OCI-LY1 (cell line): ENCODE results near the gene FBXL3.
"Not testable (repeated sequence)": the region's sequence is repeated elsewhere in the genome, so short reads cannot be mapped to it uniquely, and the experiment has no call there.

Experiments
- H2AFZ ChIP-seq: fragments of 200-600 bp; sonication (generic), shearing (Covaris generic); 2 replicates; pipeline ENCODE4 v1.6.0; 2014; ENCODE audit warnings: antibody characterized with exemption, mild to moderate bottlenecking, low read length
- H3F3A ChIP-seq: fragments of 200-600 bp; sonication (generic), shearing (Covaris generic); 2 replicates; pipeline ENCODE4 v1.6.0; 2014; ENCODE audit warnings: mild to moderate bottlenecking, antibody characterized with exemption, low read length, moderate library complexity; ENCODE audit not compliant: insufficient read depth
- H3K27ac ChIP-seq: fragments of 200-600 bp; sonication (generic); 2 replicates; pipeline ENCODE4 v1.5.1; 2014; ENCODE audit warnings: low read length, mixed run types, mild to moderate bottlenecking, low read depth; ENCODE audit not compliant: poor library complexity, severe bottlenecking
- H3K27me3 ChIP-seq: fragments of 200-600 bp; sonication (generic); 2 replicates; pipeline ENCODE4 v1.6.0; 2014; ENCODE audit warnings: antibody characterized with exemption, mild to moderate bottlenecking, low read length, moderate library complexity; ENCODE audit not compliant: insufficient read depth
- H3K36me3 ChIP-seq: fragments of 200-600 bp; sonication (generic); 2 replicates; pipeline ENCODE4 v1.6.1; 2014; ENCODE audit warnings: mild to moderate bottlenecking, antibody characterized with exemption, low read length, moderate library complexity, mixed read lengths; ENCODE audit not compliant: insufficient read depth
- H3K4me1 ChIP-seq: fragments of 200-600 bp; sonication (generic); 2 replicates; pipeline ENCODE4 v1.5.1; 2014; ENCODE audit warnings: mild to moderate bottlenecking, low read length, moderate library complexity; ENCODE audit not compliant: insufficient read depth, severe bottlenecking
- H3K4me2 ChIP-seq: fragments of 200-600 bp; sonication (generic), shearing (Covaris generic); 2 replicates; pipeline ENCODE4 v1.6.1; 2014; ENCODE audit warnings: low read length
- H3K4me3 ChIP-seq: fragments of 200-600 bp; sonication (generic); 2 replicates; pipeline ENCODE4 v1.5.1; 2014; ENCODE audit warnings: low read length, low read depth, mild to moderate bottlenecking, mixed read lengths; ENCODE audit not compliant: poor library complexity, severe bottlenecking
- H3K79me2 ChIP-seq: fragments of 200-600 bp; shearing (Covaris generic); 2 replicates; pipeline ENCODE4 v1.6.1; 2016; ENCODE audit warnings: mixed run types, low read length, mixed read lengths; ENCODE audit not compliant: insufficient read depth
- H3K9ac ChIP-seq: fragments of 200-600 bp; sonication (generic), shearing (Covaris generic); 2 replicates; pipeline ENCODE4 v1.6.1; 2014; ENCODE audit warnings: mild to moderate bottlenecking, low read length, mixed read lengths
- H3K9me2 ChIP-seq: fragments of 200-600 bp; sonication (generic), shearing (Covaris generic); 2 replicates; pipeline ENCODE4 v1.6.1; 2014; ENCODE audit warnings: low read depth, mild to moderate bottlenecking, low read length, mixed read lengths
- H3K9me3 ChIP-seq: fragments of 200-600 bp; shearing (Covaris generic); 2 replicates; pipeline ENCODE4 v1.6.1; 2014; ENCODE audit warnings: low read length, mixed read lengths
- H4K20me1 ChIP-seq: fragments of 200-600 bp; sonication (generic), shearing (Covaris generic); 2 replicates; pipeline ENCODE4 v1.6.0; 2016; ENCODE audit warnings: mild to moderate bottlenecking, low read length; ENCODE audit not compliant: insufficient read depth
- EZH2 ChIP-seq: fragments of 200-600 bp; sonication (generic), shearing (Covaris generic); IDR thresholded peaks from 2 replicates; pipeline ENCODE4 v1.8.0; 2017; ENCODE audit warnings: borderline replicate concordance, mixed run types, mild to moderate bottlenecking, antibody characterized with exemption, low read length, moderate library complexity, mixed read lengths
- TF ChIP-seq, protein P1 (sequence below): fragments of 200-600 bp; sonication (generic), shearing (Covaris generic); IDR thresholded peaks from 2 replicates; pipeline ENCODE4 v1.5.1; 2017; ENCODE audit warnings: mild to moderate bottlenecking, antibody characterized with exemption, low read length, moderate library complexity, mixed read lengths

Gene FBXL3

DNA sequence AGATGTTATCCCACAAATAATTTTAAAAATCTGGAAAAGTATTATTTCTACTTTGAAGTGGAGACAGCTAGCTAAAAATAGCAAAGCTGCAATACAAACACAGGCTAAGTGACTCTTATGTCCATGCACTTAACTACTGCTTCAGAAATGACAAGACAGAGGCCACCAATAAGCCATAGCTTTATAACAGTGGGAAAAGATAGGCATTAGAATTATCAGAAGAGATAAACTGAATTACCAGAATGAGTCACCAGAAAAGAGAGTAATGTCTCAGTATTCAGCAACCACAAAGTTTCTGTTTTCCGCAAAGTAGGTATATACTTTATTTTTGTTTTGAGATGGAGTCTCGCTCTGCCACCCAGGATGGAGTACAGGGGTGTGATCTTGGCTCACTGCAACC lies 17.9 kb downstream of the FBXL3 start:
- Histone ChIP-seq H3K27me3 (no peaks in the 10 kb centered on the region), H3K9ac (no peak overlapping the region), H3K79me2 (peaks cover 24% of the 10 kb centered on the region; the same call in 1 of the 2 replicates), H3K27ac (no peak overlapping the region), H3K9me2 (no peaks in the 10 kb centered on the region), H3K36me3 (peaks cover 89% of the 10 kb centered on the region), H3K9me3 (no peaks in the 10 kb centered on the region), H4K20me1 (0 out of 2 replicates have a peak, but pooled peaks cover 3% of the 10 kb centered on the region), H3K4me3 (no peak overlapping the region), H3F3A (no peaks in the 10 kb centered on the region), H3K4me1 (no peaks in the 10 kb centered on the region), H2AFZ (no peak overlapping the region), H3K4me2 (no peak overlapping the region)
- TF ChIP-seq, protein P1, sequence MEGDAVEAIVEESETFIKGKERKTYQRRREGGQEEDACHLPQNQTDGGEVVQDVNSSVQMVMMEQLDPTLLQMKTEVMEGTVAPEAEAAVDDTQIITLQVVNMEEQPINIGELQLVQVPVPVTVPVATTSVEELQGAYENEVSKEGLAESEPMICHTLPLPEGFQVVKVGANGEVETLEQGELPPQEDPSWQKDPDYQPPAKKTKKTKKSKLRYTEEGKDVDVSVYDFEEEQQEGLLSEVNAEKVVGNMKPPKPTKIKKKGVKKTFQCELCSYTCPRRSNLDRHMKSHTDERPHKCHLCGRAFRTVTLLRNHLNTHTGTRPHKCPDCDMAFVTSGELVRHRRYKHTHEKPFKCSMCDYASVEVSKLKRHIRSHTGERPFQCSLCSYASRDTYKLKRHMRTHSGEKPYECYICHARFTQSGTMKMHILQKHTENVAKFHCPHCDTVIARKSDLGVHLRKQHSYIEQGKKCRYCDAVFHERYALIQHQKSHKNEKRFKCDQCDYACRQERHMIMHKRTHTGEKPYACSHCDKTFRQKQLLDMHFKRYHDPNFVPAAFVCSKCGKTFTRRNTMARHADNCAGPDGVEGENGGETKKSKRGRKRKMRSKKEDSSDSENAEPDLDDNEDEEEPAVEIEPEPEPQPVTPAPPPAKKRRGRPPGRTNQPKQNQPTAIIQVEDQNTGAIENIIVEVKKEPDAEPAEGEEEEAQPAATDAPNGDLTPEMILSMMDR = no peak
- no peak for TF ChIP-seq EZH2

DNA sequence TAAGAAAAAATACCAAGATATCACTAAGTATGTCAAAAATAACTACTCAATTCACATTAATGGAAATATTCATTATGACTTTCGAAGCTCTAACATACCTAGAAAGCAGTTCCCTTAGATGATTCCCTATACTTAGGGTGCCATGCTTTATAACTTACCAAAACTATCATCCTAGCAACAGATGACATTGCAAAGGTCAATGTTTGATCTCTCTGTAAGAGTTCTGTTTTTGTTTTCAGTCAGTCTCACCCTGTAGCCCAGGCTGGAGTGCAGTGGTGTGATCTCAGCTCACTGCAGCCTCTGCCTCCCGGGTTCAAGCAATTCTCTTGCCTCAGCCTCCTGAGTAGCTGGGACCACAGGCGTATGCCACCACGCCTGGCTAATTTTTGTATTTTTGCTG lies 18.6 kb downstream of the FBXL3 start:
- peaks cover 88% of the 10 kb centered on the region for H3K36me3 ChIP-seq
- not testable (repeated sequence) for H3K9me2 ChIP-seq, H3K4me2 ChIP-seq, H3K4me1 ChIP-seq, H3K27ac ChIP-seq, H4K20me1 ChIP-seq, H3K9ac ChIP-seq, H3F3A ChIP-seq, H3K9me3 ChIP-seq, H3K4me3 ChIP-seq, H2AFZ ChIP-seq, H3K27me3 ChIP-seq
- H3K79me2 ChIP-seq = peaks cover 24% of the 10 kb centered on the region; the same call in 1 of the 2 replicates

DNA sequence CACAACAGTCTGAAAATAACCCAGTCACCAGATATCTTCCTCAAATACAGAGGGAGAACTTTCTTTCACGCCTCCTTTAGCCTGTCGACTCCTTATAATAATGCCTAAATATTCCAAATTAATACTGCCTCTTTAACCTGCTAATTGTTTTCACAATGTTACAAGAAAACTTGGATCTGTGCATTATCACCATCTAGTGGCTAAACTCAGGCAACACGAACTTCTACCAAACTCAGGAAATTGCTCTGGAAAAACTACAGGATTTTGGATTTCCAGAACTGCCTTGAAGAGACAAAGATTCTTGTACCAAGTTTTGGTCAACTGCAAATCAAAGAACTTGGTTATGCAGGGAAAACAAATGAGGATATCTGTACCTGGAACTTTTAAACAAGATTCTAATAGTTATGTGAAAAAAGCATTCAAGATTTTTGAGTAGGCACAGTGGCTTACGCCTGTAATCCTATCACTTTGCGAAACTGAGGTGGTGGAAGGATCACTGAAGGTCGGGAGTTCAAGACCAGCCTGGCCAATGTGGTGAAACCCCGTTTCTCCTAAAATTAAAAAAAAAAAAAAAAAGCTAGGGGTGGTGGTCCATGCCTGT lies 24.3 kb downstream of the FBXL3 start:
- Histone ChIP-seq H3K27me3 (no peaks in the 10 kb centered on the region), H3K36me3 (peaks cover 79% of the 10 kb centered on the region), H3K79me2 (peaks cover 15% of the 10 kb centered on the region; the same call in 1 of the 2 replicates), H3K9ac (no peak overlapping the region), H3K4me2 (no peak overlapping the region), H2AFZ (no peak overlapping the region), H4K20me1 (0 out of 2 replicates have a peak, but pooled peaks cover 3% of the 10 kb centered on the region), H3K27ac (no peak overlapping the region), H3K9me3 (no peaks in the 10 kb centered on the region), H3F3A (no peaks in the 10 kb centered on the region), H3K4me1 (no peaks in the 10 kb centered on the region), H3K9me2 (no peaks in the 10 kb centered on the region), H3K4me3 (no peak overlapping the region)
- no peak for TF ChIP-seq EZH2
- TF ChIP-seq, protein P1 = peak; percentile 76

DNA sequence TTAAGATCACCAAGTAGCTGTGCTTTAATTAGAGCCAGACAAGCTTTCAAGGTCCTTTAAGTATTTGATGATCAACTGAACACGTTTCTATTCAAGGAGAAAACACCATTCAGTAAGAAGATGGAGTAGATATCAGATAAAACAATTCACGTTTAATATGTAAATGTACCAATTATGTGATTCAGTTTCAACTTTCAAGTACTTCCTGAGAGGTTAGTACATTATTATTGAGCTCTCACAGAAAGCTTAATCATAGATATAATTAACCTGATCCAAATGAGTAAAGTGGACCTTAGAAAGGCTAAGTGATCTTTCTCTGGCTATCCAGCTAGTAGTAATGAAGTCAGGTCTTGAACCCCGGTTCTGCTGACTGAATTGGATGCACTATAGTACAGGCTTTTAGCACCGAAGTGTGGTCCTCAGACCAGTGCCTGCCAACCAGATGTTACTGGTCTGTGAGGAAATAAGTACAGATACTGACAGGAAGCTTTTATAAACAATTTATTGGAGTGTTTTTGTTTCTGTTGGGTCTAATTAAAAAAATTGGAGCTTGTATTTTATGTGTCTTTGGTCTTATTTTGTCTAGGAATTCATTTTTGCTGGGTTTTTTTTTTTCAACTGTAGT lies 24.9 kb downstream of the FBXL3 start:
- Histone ChIP-seq H3K27ac (no peak overlapping the region), H3K4me3 (no peak overlapping the region), H3K9ac (no peak overlapping the region), H3K36me3 (peaks cover 75% of the 10 kb centered on the region), H2AFZ (no peak overlapping the region), H3K9me3 (no peaks in the 10 kb centered on the region), H4K20me1 (0 out of 2 replicates have a peak, but pooled peaks cover 3% of the 10 kb centered on the region), H3K4me2 (no peak overlapping the region), H3K4me1 (no peaks in the 10 kb centered on the region), H3K79me2 (peaks cover 15% of the 10 kb centered on the region; the same call in 1 of the 2 replicates), H3K9me2 (no peaks in the 10 kb centered on the region), H3K27me3 (no peaks in the 10 kb centered on the region), H3F3A (no peaks in the 10 kb centered on the region)
- TF ChIP-seq, protein P1 = no peak
- TF ChIP-seq EZH2 = no peak
